Left forelimb (tissue), 1 donor: ENCODE measurements around the gene UCHL5.

Source experiments
- DNase-seq: peaks from one replicate; pipeline ENCODE4 v3.0.0-alpha.2; 2018; ENCODE audit warnings: low spot score

The UCHL5 gene

DNA sequence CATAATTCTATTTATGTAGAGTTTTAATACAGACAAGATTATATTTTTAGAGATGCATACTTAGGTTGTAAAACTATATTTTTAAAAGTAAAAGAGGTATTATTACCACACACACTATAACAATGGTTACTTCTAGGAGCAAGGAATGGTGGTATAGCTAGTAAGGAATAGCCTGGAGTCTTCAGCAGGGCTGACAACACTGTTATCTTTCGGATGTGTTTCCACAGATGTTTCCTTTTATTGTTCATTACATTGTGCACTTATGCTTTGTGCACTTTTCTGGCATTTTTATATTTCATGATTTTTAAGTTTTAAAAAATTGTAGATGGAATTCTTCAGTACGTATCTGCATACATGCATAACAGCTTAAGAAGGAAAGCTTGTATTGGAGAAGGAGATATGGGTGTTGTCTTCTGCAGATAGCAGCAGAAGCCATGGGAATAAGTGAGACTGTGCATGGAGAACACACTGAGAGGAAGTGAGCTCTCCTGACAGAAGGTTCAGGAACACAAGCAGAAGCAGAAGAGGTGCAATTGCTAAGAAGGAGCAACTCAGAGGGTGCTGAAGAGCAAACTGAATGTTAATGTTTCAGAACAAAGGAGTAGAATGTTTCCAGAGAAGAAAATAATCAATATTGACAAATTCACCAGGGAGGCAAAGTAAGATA lies 91.8 kb downstream of the UCHL5 start:
- DNase-seq: no peak

DNA sequence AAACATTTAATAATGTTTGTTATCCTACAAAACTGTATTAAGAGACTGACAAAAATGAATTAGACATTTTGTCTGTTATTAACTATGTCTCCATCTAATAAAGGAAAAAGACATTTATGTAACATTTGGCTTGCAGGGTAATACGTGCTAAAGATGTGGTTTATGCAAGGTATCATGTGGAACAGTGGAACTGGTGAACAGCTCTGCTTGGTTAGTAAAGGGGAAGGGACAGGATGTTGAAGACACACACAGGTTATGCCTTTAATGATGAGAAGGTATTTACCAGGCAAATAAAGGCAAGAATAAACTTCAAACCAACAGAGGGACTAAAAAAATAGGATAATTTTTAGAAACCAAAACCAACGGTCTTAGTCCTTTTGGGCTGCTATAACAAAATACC lies 93.1 kb downstream of the UCHL5 start:
- DNase-seq: no peak

DNA sequence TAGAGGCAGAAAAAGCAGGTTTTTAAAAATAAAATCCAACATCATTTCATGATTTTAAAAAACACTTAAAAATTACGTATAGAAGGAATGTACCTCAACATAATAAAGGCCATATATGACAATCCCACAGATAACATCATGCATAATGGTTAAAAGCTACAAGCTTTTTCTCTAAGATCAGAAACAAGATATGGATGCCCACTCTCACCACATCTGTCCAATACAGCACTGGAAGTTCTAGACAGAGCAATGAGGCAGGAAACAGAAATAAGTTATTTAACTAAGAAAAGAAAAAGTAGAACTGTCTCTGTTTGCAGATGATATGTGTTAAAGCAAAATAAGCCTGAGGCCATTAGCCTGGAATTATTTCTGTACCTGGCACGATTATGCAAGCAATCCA lies 96.3 kb downstream of the UCHL5 start:
- DNase-seq: no peak
